Gastrocnemius medialis (tissue), 4 donors: ENCODE results near the gene NLGN3.

Source experiments
- CTCF ChIP-seq, 5 experiments: fragments of 450-650 bp in 3 of 5; fragments of 200-600 bp in 2 of 5; sonication (generic) in 2 of 5; IDR thresholded peaks in 4 of 5; conservative IDR thresholded peaks in 1 of 5; 1 replicate in 4 of 5; 2 replicates in 1 of 5; pipeline ENCODE4 v1.5.1; 2016 to 2019; ENCODE audit warnings: antibody characterized with exemption in 5 of 5, mild to moderate bottlenecking in 3 of 5, moderate library complexity in 3 of 5
- POLR2A ChIP-seq, 2 donors: fragments of 450-650 bp; IDR thresholded peaks; one replicate each; pipeline ENCODE4 v1.6.1; 2017; ENCODE audit warnings: antibody characterized with exemption in 2 of 2, mild to moderate bottlenecking in 2 of 2, moderate library complexity in 2 of 2

- TF ChIP-seq CTCF (IDR thresholded peaks at IDR 0.05 in 4 of 5, conservative IDR thresholded peaks at IDR 0.05 in 1 of 5), result no peak
- peak; percentile 74 to 75 for TF ChIP-seq POLR2A (IDR thresholded peaks at IDR 0.05)
These were observed 37.5 kb downstream of the NLGN3 start for GRCh38 chrX:71181910-71182799.
